ENCODE measurements around the gene IL17REL.

Gene IL17REL

DNA sequence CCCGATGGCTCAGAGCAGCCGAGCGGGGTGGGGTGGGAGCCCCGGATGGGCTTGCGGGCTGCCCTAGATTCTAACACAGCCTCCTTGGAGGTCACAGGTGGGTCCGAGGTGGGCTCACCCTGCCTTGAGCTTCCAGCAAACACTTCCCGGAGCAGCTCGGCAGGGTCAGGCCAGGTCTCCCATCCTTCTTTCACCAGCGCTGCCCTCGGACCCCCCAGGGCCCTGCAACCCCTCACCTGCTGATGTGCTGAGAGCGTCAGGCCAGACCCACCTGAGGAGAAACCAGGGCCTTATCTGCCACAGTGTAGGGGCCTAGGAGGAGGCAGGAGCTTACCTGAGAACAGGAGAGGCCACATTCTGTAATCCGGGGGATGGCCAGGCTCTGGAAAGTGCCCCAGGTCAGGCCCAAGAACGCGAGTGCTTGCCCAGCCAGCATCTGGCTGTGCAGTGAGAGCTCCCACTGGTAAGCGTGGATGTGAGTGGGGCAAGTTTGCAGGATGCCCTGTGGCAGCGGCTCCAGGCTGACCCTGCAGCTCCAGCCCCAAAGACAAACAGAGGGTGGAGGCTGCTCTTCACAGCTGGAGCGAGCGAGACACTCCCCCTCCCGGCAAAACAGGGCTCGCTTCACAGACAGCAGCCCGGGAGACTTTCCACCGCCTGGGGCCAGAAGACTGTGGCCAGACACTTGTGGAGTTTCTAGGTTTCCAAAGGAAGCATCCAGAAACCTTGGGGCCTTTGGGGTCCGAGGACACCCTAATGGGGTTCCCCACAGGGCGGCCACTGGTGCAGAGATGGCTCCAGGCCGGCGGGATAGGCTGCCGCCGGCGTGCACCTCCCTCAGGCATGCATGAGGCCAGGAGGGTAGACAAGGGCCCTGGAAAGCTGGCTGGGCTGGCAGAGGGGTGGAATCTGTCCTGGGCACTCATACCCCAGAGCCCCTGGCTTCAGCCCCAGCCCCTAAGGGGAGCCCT, at the start of gene IL17REL:
Gene IL17REL (minus strand): TSS at position 555 of the 971 bp plus-strand sequence. CDS start 119 bp downstream, at position 436.
- DNase-seq, result no peak

DNA sequence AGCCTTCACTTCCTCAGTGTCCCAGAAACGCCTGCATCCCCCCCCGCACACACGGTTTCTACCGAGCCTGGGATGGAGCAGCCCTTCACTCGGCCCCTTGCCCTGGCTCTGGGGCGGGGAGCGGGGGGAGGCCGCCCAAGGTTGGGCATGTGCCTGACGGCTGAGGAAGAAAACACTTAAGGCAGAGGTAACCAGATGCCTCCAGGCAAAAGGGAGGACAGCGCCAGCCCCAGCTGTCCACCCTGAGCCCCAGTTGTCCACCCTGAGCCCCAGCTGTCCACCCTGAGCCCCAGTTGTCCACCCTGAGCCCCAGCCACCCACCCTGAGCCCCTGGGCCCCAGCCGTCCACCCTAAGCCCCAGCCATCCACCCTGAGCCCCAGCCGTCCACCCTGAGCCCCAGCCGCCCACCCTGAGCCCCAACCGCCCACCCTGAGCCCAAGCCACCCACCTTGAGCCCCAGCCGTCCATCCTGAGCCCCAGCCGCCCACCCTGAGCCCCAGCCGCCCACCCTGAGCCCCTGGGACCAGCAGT, 49.3 kb upstream of the IL17REL start:
- no peak for DNase-seq

DNA sequence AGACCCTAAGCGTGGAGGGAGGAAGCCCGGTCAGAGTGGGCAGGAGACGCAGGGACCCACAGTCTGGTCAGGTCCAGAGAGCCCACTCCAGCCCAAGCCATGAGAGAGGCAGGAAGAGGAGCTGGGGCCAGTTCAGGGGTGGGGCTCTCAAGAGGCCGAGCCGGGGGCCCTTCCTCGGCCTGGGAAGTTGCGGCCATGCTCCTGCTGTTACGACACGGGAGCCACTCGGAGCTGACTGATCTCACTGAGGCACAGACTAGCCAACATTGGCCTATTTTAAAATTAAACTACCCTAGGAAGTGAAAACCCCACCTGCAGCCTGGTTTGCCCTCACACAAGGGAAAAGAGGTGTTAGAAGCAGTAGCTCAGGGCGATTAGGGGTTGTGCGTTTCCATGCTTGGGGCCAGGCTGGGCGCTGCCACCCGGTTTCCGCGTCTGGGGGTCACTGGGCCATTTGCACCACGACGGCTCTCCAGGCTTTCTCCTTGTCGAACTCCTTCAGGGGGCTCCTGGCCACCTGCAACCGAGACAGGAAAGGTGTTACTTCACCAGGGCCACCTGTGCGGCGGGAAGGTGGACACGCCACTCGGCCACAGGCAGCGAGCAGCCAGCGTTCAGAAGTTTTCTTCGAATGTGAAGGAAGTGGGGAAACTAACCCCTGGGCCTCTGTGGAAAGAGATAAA, 48.7 kb upstream of the IL17REL start:
- DNase-seq, result no peak

DNA sequence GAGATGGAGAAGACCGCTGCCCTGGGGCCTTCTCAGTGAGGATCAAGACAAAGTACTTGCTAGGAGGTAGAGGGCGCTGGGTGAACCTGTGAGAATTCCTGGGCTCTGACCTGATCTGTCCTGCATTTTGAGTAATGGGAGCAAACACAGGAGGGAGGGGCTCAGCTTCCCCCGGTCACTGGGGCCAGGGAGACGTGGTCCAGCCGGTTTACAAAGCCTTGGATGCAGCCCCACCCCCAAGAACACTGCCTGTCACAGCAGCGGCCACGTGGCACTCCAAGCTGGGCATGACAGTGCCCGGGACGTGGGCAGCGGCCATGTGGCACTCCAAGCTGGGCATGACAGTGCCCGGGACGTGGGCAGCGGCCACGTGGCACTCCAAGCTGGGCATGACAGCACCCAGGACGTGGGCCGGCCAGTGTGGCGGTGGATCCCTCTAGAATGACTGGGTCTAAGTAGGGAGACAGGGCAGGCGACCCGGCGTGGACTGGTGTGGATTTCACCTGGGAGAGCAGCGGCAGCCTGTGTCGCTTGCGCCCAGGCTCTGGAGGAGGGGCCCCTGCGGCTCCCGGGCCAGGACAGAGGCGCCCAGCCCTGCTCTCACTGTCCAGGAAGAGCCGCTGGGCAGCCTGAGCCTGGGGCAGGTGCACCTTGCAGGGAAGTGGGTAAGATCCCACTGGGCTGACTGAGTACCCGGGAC, 48.0 kb upstream of the IL17REL start:
- DNase-seq, result no peak

- DNase-seq, result no peak
These were observed 47.3 kb upstream of the IL17REL start for GRCh38 chr22:50059881-50060262.

DNA sequence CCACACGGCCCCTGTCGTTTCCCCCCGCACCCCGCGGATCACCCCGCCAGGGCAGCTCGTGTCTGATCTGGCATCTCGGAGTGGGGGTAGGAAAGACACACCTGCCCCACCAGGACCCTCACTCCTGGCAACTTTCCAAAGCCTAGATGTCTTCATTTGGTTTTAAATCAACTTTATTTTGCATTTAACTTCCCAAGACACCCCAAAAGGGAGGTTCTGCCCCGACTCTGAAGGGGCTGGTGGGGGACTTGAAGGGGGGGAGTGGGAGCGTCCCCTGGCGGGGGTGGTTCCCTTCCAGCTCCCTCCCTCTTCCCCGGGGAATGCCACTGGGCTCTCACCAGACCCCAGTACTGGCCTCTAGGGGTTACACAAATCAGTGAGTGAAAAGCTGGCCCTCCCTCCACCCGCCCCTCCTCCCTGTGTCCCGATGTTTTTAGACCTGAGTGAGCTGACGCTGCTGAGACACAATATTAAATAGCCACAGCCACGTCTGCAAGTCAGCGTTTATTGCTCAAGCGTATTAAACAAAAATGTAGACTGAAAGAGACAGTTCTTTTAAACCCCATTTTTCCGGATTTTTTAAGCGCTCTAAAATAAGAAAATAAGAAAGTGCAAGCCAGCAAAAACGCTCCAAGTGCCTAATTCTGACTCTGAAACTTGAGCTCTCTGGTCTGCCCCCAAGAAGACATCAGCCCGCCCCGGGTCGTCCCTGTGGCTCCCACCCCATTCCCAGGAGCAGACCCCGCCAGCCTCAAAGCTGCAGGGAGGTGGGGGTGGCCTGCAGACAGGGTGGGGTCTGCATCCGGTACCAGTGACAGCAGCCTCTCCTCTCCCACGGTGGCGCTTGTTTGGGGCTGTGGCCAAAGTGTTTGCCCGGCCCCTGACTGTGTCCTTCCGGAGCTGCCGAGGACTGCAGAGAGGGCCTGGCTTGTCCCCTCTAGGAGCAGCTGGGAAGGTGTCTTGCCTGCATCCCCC, 46.6 kb upstream of the IL17REL start:
- DNase-seq, result no peak

DNA sequence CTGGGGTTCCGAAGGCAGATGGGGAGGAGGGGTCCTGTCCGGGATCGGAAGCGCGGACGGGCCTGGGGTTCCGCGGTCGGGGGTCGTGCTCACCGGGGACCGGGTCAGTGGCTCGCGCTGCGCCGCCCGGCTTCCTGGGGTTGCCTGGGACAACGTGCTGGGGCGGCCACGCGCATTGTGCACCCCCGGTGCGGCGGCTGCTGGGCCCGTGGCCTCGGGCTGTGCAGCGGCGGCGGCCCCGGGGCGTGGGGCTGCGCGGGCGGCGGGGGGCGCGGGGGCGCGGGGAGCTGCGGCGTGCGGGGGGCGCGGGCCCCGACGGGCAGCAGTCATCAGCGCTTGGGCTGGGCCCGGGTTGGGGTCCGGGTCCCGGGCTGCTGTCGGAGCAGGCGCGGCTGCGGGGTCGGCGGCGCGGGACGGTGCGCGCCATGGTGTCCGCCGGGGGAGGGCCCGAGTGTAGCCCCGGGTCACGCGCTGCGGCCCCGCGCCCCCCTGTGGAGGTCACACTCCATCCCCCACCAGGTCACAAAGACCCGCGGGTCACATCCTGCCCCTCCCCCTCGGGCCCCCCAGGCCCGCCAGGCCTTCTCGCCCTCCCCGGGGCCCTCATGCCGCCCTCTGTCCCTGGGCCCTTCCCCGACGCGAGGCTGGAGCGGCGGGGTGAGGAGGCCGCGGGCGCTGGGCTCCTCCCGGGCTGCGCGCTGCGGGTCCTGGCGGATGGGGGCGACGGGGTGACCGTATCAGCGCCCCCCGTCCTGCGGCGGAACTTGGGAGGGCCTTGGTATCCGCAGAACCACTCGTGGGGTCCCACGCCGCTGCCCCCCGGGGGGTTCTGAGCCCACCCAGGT, 45.7 kb upstream of the IL17REL start, which contains the start of gene TTLL8:
Gene TTLL8 (minus strand): TSS at position 238 of the 845 bp plus-strand sequence.
- DNase-seq, result no peak

- no peak for DNase-seq
These were observed 44.9 kb upstream of the IL17REL start for GRCh38 chr22:50057278-50058060.

DNA sequence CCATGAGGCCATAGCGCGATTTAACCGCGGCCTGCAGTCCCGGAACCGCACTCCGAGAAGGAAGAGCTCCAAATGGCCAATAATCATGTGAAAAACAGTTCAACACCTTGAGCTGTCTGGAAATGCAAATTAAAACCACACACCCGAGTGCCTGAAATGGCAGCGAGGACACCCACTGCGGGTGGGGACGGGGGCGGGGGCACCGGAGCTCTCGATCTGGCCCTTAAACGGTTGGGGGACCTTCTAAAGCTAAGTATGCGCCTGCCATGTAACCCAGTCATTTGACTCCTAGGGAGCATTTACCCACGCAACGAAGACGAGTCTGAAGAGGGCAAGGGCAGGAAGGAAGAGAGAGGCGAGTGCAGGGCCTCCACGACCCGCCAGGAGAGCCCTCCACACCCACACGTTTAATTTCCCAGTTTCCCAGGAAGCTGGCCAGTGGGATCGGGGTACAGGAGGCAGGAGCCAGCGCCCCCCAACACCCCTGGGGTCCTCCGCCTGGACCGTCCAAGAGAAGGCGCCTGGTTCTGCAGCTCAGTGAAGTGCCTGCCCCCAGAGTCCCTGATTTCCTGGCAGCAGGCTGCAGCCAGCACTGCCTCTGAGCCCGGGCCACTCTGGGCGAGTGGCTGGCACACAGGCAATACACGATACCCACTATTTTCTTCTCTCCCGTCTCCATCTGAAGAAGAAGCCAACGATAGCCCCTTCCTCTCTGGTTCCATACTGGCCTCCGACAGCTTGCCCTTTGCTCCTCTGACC, 43.8 kb upstream of the IL17REL start:
- DNase-seq, result no peak

- DNase-seq, result no peak
These were observed 41.3 kb upstream of the IL17REL start for GRCh38 chr22:50053861-50054260.

- DNase-seq, result no peak
These were observed 39.4 kb upstream of the IL17REL start for GRCh38 chr22:50051930-50052329.

DNA sequence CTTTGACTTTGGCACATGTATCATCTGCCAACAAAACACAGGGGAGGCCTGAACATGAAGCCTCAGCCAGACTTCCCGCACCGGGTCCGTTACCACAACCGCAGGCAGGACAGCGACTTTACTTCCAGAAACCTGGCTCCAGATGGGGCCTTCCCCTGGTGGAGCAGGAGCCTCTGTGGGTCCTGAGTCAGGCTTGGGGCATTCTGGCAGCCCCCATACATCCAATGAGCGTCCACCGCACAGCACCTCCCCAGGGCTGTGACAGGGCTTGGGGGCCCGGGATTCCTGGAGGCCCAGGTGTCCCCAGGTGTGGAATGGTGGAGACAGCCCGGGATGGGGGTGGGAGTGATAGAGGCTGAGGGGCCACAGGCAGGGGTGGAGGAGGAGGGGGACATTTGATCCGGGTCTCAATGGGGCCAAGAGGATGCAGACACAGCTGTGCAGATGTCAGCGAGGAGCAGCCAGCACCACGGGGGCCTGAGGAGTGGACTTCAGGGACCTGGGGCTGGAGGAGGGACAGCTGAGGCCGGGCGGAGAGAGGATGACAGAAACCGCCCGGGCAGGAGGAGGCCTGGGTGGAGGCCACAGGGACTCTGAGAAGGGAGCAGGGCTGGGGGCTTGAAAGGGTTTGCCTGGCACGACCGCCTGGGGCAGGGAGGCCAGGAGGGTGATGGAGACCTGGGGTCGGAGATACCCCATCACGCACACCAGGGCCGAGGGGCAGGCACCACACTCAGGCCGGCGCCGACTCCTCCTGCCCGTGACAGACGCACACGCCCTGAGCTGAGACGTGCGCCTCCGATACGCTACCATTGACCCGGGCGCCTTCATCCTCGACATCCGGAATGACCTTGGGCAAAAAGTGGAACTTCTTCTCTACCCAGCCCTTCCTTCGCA, 37.0 kb upstream of the IL17REL start:
- DNase-seq, result no peak

DNA sequence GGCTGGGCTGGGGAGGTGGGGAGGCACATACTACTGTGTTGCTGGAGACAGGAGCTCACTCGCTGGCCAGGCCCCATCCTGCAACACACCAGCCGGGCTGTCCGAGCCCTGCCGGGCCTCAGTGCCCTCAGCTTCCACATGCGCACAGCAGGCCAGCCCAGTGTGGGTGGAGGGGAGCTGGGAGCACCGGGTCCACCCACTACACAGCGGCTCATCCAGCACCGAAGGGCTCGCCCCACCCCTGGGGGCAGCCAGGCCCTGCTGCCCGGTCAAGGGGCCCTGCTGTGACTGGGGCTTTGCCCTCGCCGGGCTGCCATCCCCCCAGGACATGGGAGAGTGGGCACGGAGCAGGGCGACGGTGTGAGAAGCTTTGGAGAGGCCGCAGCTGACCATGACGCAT, 36.3 kb upstream of the IL17REL start:
- no peak for DNase-seq

DNA sequence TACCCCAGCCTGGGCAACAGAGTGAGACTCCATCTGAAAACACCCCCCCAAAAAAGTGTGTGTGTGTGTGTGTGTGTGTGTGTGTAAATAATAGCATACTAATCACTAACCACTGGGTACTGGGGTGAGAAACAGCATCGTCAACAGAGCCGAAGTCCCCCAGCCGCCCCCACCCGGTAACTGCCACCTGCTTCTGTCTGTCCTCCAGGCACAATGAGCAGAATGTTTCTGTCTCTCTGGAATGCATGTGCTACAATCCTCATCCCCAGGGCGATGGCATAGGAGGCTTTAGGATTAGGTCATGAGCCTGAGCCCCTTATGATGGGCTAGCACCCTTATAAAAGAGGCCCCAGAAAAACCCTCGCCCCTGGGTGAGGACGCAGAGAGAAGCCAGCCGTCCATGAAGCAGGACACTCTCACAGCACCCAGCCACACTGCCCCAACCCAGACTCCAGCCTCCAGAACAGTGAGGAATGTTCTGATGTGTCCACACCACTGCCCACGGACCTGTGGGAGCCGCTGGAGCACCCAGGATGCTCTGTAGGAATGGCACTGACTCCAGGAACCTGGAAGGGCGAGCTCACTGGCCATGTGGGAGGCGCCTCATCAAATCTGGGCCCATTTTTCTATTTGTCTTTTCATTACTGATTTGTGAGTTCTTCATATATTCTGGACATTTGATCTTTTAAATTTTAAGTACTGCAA, 35.6 kb upstream of the IL17REL start:
- DNase-seq, result no peak

- no peak for DNase-seq
These were observed 34.8 kb upstream of the IL17REL start for GRCh38 chr22:50047346-50047745.

- DNase-seq, result no peak
These were observed 34.1 kb upstream of the IL17REL start for GRCh38 chr22:50046481-50047245.

DNA sequence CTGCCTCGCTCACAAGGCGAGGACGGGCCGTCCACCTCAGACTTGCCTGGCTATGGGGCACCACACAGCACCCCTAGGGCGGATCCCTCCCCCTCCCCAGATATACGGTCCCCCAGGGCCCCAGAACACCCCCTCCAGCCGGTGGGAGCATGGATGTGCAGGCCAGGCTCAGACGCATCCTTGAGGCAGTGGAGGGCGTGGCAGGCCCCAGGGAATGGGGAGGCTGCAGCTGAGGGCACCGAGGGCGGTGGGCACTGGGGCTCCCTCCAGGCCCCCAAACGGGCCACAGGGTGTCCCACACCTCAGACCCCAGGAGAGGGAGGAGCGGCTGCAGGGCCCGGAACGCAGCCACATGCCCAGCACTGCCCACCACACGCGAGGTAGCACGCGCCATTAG, 33.5 kb upstream of the IL17REL start:
- no peak for DNase-seq

Measured in activated T-cell treated with anti-CD3 and anti-CD28 coated beads, Interleukin-2, amount 50 U/mL, for 48 hours (primary cell).